HG03521 (cell line): ENCODE data around the gene MT1X.
"Not testable (repeated sequence)": the region's sequence is repeated elsewhere in the genome, so short reads cannot be mapped to it uniquely, and the experiment has no call there.

Experiments
- ATAC-seq: cut with Tn5 transposase; IDR thresholded peaks from one replicate; pipeline ENCODE4 v1.9.1; 2021; ENCODE audit warnings: mild to moderate bottlenecking, moderate library complexity; ENCODE audit not compliant: unreplicated experiment

Gene MT1X

GRCh38 chr16:56708525-56709442, 26.5 kb downstream of the MT1X start:
- no peak for ATAC-seq

- no peak for ATAC-seq
Measured at GRCh38 chr16:56709443-56710040, 27.3 kb downstream of the MT1X start.

GRCh38 chr16:56710181-56710737, 28.0 kb downstream of the MT1X start:
- ATAC-seq, result no peak

- ATAC-seq, result no peak
Measured at GRCh38 chr16:56711862-56712261, 29.6 kb downstream of the MT1X start.

- no peak for ATAC-seq
Measured at GRCh38 chr16:56713794-56714193, 31.5 kb downstream of the MT1X start.

GRCh38 chr16:56715126-56715525, 32.9 kb downstream of the MT1X start:
- ATAC-seq, result no peak

- ATAC-seq, result no peak
Measured at GRCh38 chr16:56716761-56717160, 34.5 kb downstream of the MT1X start.

- not testable (repeated sequence) for ATAC-seq
Measured at GRCh38 chr16:56717532-56717931, 35.3 kb downstream of the MT1X start.

- ATAC-seq, result no peak
Measured at GRCh38 chr16:56722200-56722842, 40.1 kb downstream of the MT1X start.

GRCh38 chr16:56724191-56724590, 41.9 kb downstream of the MT1X start:
- no peak for ATAC-seq

- no peak for ATAC-seq
Measured at GRCh38 chr16:56726283-56726682, 44.0 kb downstream of the MT1X start.

- ATAC-seq, result no peak
Measured at GRCh38 chr16:56726926-56727325, 44.7 kb downstream of the MT1X start.

GRCh38 chr16:56728027-56728426, 45.8 kb downstream of the MT1X start:
- ATAC-seq, result no peak

- ATAC-seq, result no peak
Measured at GRCh38 chr16:56728980-56729734, 46.9 kb downstream of the MT1X start.

GRCh38 chr16:56729735-56730662, 47.7 kb downstream of the MT1X start, which contains the start of gene NUP93:
TSS of gene NUP93 (plus strand) at chr16:56730129. CDS start at chr16:56748248, 18,119 bp downstream.
- ATAC-seq, result peak; percentile 88

- ATAC-seq, result no peak
Measured at GRCh38 chr16:56732366-56732765, 50.1 kb downstream of the MT1X start.

- no peak for ATAC-seq
Measured at GRCh38 chr16:56732832-56733231, 50.6 kb downstream of the MT1X start.
